Keratinocyte (primary cell): Measurements from ENCODE around the gene TMEM253. TPM values are rescaled to one million over a fixed set of nuclear protein-coding genes. Genes with fewer than 3 reads are reported as not detected.

Experiments used
- DNase-seq: peaks from one replicate; pipeline ENCODE4 v3.0.0-alpha.2; 2011; ENCODE audit warnings: low read depth, missing footprints, low spot score
- FAIRE-seq: peaks from 2 replicates; lab custom pipeline; 2011; peaks lifted over from hg19 to GRCh38; lab: Jason Lieb, UNC
- H2AFZ ChIP-seq: 2 replicates; pipeline ENCODE4 v1.6.0; 2012; ENCODE audit warnings: low read length, control low read depth, inconsistent platforms; ENCODE audit not compliant: control insufficient read depth
- H3K27ac ChIP-seq: 2 replicates; pipeline ENCODE4 v1.5.1; 2011; ENCODE audit warnings: low read length; ENCODE audit not compliant: control insufficient read depth, insufficient read depth
- H3K27me3 ChIP-seq: 3 replicates; pipeline ENCODE4 v1.6.0; 2011; ENCODE audit warnings: low read length; ENCODE audit not compliant: control insufficient read depth, insufficient read depth; ENCODE audit errors: extremely low read depth
- H3K36me3 ChIP-seq, 2 experiments: 2 replicates in 1 of 2; 3 replicates in 1 of 2; pipeline ENCODE4 v1.5.1; 2011; ENCODE audit warnings: low read length in 2 of 2, mild to moderate bottlenecking in 1 of 2; ENCODE audit not compliant: control insufficient read depth in 2 of 2, insufficient read depth in 2 of 2; ENCODE audit errors: extremely low read depth in 1 of 2
- H3K4me1 ChIP-seq: 3 replicates; pipeline ENCODE4 v1.5.1; 2011; ENCODE audit warnings: low read length; ENCODE audit not compliant: control insufficient read depth, insufficient read depth; ENCODE audit errors: extremely low read depth
- H3K4me2 ChIP-seq: 3 replicates; pipeline ENCODE4 v1.6.0; 2011; ENCODE audit warnings: low read depth, low read length; ENCODE audit not compliant: control insufficient read depth, insufficient read depth; ENCODE audit errors: extremely low read depth
- H3K4me3 ChIP-seq, 3 experiments: fragments of 200-600 bp in 1 of 3; sonication (generic) in 1 of 3; 2 replicates in 2 of 3; 3 replicates in 1 of 3; pipeline ENCODE4 v1.5.1; 2011 to 2016; ENCODE audit warnings: low read length in 3 of 3, mild to moderate bottlenecking in 3 of 3, control low read depth in 2 of 3, inconsistent platforms in 1 of 3, low read depth in 1 of 3, mixed read lengths in 1 of 3, mixed run types in 1 of 3, moderate library complexity in 1 of 3; ENCODE audit not compliant: control insufficient read depth in 2 of 3, insufficient read depth in 2 of 3; ENCODE audit errors: extremely low read depth in 1 of 3
- H3K79me2 ChIP-seq: 2 replicates; pipeline ENCODE4 v1.6.0; 2012; ENCODE audit warnings: low read length; ENCODE audit not compliant: control insufficient read depth, insufficient read depth
- H3K9ac ChIP-seq: 3 replicates; pipeline ENCODE4 v1.6.0; 2011; ENCODE audit warnings: low read length; ENCODE audit not compliant: control insufficient read depth, insufficient read depth; ENCODE audit errors: extremely low read depth
- H3K9me1 ChIP-seq: 3 replicates; pipeline ENCODE4 v1.6.0; 2011; ENCODE audit warnings: low read length; ENCODE audit not compliant: control insufficient read depth, insufficient read depth; ENCODE audit errors: extremely low read depth
- H3K9me3 ChIP-seq: 2 replicates; pipeline ENCODE4 v1.5.1; 2012; ENCODE audit warnings: low read depth, low read length; ENCODE audit not compliant: control insufficient read depth
- H4K20me1 ChIP-seq: 3 replicates; pipeline ENCODE4 v1.6.0; 2011; ENCODE audit warnings: low read length; ENCODE audit not compliant: control insufficient read depth, insufficient read depth; ENCODE audit errors: extremely low read depth
- EZH2 ChIP-seq: IDR thresholded peaks from one replicate; pipeline ENCODE4 v1.6.1; 2012; ENCODE audit warnings: inconsistent platforms, mild to moderate bottlenecking, low read length, moderate library complexity
- dilution Hi-C: fragments of 300-500 bp; cut with MboI; formaldehyde crosslinking; loops from one replicate; pipeline ENCODE4 v1.7.0; 2020; ENCODE audit warnings: low sequenced_read_pairs; ENCODE audit not compliant: extremely low pct_ligation_motif_present
- polyA plus RNA-seq, 5 experiments: library from polyadenylated mRNA; depleted of rRNA in 3 of 5; stranded (reverse) in 3 of 5; stranded (forward) in 1 of 5; unstranded in 1 of 5; fragments of >200 nt; gene quantifications; 1 replicate in 1 of 5; 2 replicates in 3 of 5; 3 replicates in 1 of 5; pipeline versions ENCODE4 v1.2.1 to v1.2.3, GENCODE V29; 2011 to 2012; ENCODE audit warnings: missing spikeins in 2 of 5, low read depth in 1 of 5, low replicate concordance in 1 of 5
- TF ChIP-seq, protein P1 (sequence below), 3 experiments: IDR thresholded peaks in 1 of 3; conservative IDR thresholded peaks in 1 of 3; optimal IDR thresholded peaks in 1 of 3; 2 replicates in 2 of 3; 3 replicates in 1 of 3; pipeline versions ENCODE3 to v1.5.1; 2011; ENCODE audit warnings: low read length in 3 of 3, mild to moderate bottlenecking in 3 of 3, moderate library complexity in 2 of 3, control low read depth in 1 of 3, inconsistent platforms in 1 of 3; ENCODE audit not compliant: insufficient read depth in 2 of 3; ENCODE audit errors: extremely low read depth in 1 of 3

Gene TMEM253
- polyA plus RNA-seq, 1 donor (not counting 4 experiments of a cell fraction or from before 2014, with no cell fraction given): 1.1 TPM

DNA sequence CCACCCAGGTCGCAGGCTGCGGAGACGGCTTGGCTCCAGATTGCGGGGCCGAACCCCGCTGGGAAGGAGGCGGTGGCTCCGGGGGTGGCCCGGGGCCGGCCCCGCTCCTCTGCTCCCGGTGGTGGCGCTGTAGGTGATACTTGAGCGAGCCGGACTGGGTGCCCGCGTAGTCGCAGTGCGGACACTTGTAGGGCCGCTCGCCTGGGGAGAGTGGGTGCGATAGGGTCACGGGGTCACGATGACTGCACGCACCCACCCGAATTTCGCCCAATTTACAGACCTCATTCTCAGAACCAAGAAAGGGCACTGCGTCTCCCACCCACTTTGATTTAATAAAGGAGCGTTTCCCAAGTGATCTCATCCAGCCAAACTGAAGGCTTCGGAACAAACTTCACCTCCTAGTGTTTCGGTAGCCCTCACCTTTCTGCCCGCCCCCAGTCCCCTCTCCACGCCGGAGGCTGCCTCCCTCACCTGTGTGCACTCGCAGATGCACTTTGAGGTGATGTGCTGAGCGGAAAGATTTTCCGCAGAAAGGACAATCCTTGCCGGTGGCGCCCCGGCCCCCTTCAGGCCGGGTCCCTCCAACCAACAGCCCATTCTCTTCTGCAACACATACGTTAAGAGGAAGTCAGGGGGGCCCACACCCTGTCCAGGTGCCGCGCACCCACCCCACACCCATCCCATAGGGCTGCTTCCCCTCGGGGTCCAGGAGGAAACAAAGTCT is 9.8 kb upstream of the TMEM253 start:
- Histone ChIP-seq H4K20me1 (peaks cover 4% of the 10 kb centered on the region), H3K9me1 (no peaks in the 10 kb centered on the region), H3K27me3 (no peaks in the 10 kb centered on the region), H3K4me1 (peaks cover 2% of the 10 kb centered on the region), H3K36me3 (peaks cover 18 to 23% of the 10 kb centered on the region in 2 experiments), H2AFZ (no peak overlapping the region), H3K4me2 (no peak overlapping the region), H3K9me3 (no peaks in the 10 kb centered on the region), H3K4me3 (no peak overlapping the region), H3K27ac (no peak overlapping the region), H3K79me2 (peaks cover 11% of the 10 kb centered on the region), H3K9ac (no peak overlapping the region)
- TF ChIP-seq EZH2: no peak
- TF ChIP-seq, protein P1, sequence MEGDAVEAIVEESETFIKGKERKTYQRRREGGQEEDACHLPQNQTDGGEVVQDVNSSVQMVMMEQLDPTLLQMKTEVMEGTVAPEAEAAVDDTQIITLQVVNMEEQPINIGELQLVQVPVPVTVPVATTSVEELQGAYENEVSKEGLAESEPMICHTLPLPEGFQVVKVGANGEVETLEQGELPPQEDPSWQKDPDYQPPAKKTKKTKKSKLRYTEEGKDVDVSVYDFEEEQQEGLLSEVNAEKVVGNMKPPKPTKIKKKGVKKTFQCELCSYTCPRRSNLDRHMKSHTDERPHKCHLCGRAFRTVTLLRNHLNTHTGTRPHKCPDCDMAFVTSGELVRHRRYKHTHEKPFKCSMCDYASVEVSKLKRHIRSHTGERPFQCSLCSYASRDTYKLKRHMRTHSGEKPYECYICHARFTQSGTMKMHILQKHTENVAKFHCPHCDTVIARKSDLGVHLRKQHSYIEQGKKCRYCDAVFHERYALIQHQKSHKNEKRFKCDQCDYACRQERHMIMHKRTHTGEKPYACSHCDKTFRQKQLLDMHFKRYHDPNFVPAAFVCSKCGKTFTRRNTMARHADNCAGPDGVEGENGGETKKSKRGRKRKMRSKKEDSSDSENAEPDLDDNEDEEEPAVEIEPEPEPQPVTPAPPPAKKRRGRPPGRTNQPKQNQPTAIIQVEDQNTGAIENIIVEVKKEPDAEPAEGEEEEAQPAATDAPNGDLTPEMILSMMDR (optimal IDR thresholded peaks at IDR 0.05 in 1 of 3, IDR thresholded peaks at IDR 0.05 in 1 of 3, conservative IDR thresholded peaks at IDR 0.05 in 1 of 3; ENCODE audit: extremely low read depth in 1 of 3, insufficient read depth in 2 of 3, low read length in 3 of 3): no peak
- DNase-seq: no peak
- dilution Hi-C loops: no loop called here
- no peak for FAIRE-seq

DNA sequence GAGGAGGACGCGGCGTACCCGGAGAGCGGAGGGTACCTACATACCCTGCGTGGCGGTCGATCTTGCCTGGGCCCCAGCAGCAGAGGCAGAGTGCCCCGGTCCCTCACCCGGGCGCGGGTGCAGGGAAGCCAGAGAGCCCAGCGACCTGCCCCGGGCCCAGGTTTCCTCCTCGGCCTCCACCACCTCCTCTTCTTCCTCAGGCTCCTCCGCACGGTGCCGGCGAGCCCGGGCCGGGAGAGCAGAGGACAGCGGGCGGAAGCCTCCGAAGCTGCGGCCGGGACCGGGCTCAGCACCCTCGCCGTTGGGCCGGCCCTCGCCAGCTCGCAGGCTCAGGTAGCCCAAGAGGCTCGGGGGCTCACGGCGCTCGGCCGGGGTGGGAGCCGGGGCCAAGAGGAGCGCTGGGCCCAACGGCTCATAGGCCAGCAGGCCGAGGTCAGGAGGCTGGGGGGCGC is 9.0 kb upstream of the TMEM253 start:
- H2AFZ ChIP-seq: no peak overlapping the region
- H3K4me1 ChIP-seq: peaks cover 9% of the 10 kb centered on the region
- no peak overlapping the region for H3K27ac ChIP-seq
- H3K79me2 ChIP-seq: peaks cover 17% of the 10 kb centered on the region
- TF ChIP-seq, protein P1 (optimal IDR thresholded peaks at IDR 0.05 in 1 of 3, IDR thresholded peaks at IDR 0.05 in 1 of 3, conservative IDR thresholded peaks at IDR 0.05 in 1 of 3; ENCODE audit: extremely low read depth in 1 of 3, insufficient read depth in 2 of 3, low read length in 3 of 3): no peak
- no peak for TF ChIP-seq EZH2
- FAIRE-seq (no peak), DNase-seq (no peak)
- no peaks in the 10 kb centered on the region for H3K9me3 ChIP-seq
- peaks cover 18 to 23% of the 10 kb centered on the region in 2 experiments for H3K36me3 ChIP-seq
- no peak overlapping the region for H3K9ac ChIP-seq
- H3K4me2 ChIP-seq: no peak overlapping the region
- dilution Hi-C loops: no loop called here
- peaks cover 4% of the 10 kb centered on the region for H4K20me1 ChIP-seq
- H3K4me3 ChIP-seq: no peak overlapping the region
- H3K27me3 ChIP-seq: no peaks in the 10 kb centered on the region
- H3K9me1 ChIP-seq: no peaks in the 10 kb centered on the region
